ENCODE data around the gene C1orf226.
"Not testable (repeated sequence)": the region's sequence is repeated elsewhere in the genome, so short reads cannot be mapped to it uniquely, and the experiment has no call there.

Gene C1orf226, protein sequence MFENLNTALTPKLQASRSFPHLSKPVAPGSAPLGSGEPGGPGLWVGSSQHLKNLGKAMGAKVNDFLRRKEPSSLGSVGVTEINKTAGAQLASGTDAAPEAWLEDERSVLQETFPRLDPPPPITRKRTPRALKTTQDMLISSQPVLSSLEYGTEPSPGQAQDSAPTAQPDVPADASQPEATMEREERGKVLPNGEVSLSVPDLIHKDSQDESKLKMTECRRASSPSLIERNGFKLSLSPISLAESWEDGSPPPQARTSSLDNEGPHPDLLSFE

DNA sequence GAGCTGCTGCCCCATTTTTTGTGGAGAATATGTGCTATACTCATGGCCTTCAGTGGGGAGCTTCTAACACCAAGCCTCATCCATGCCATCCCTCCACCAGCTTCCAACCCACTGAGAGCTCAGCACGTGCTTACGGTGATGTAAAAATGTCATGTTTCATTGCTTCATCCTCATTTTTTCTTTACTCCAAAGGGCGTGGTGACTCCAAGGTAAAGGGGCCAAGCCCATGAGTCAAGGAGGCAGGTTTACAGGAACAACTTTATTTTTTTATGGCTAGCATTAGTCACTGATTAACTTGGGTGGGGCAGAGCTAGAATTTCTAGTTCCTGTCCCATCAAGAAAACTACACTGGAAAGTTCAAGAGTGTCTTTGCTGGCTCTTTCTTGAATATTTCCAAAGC lies at the start of gene C1orf226:
C1orf226 (plus strand) TSS at position 346 of the 400 bp plus-strand sequence. CDS start 174 bp downstream, outside the sequence.
- DNase-seq (ENCODE audit: low spot score) = no peak

DNA sequence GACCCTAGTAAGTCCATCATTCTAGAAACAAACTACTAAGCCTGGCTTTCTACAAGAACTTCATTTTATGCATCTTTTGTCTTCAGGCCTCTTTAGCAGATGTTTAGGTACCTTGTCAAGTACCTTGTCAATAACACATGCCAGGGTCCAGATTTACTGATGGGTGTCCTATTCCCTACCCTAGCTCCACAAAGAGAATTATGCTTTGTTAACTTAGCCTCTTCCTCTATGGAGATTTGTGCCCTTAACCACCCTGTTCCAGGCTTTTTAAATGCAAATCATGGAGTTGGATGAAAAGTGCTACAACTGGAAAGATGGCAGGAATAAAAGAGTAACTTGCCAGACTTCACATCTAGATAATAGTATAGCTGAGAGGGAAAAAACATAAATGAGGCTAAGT lies 47.5 kb upstream of the C1orf226 start:
- DNase-seq (ENCODE audit: low spot score) = no peak

DNA sequence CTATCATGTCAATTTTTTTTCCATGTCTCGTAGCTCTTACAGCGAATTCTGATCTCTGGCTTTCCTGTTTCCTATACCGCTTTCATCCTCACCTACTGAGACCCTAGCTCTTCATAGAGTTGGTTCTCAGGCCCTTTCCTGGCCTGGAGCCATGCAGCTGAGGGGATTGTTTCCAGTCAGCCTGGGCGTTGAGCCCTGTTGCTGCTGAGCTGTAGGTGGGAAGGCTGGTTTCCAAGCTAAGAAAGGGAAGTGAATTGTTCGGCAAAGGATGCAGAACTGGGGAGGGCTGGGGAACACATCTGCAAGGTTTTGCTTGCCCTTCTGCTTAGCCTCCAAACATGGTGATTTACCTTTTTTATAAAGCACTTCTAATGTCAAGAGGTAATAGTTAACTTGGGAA lies 46.4 kb upstream of the C1orf226 start:
- no peak for DNase-seq (ENCODE audit: low spot score)

DNA sequence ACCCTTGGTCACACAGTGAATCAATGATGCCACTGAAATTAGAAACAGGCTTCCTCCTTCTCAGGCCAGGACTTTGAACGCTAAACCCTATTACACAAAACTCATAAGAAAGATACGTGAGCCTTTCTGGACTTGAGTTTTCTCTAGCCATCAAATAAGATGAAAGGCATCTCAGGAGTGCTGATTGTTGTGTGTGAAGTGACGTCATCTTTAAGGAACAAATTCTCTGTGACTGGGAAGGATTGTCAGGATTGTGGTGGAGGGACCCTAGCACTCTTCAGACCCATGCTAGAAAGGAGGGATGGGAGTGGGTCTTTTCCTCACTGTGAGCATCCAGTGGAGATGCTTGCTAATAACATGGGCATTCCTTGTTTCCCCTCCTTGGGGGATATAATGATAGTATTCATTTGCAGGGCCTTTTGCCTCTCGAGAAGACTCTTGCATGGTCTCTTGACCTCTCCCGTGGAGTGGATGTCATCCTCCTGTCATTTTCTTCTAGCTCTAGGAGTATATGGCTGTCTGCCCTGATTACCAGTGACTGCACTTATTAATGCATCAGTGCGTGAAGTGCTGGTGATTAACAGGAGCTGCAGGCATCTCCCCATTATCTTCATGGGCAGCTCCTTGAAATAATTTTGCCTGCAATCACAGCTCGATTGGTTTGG lies 44.8 kb upstream of the C1orf226 start:
- DNase-seq (ENCODE audit: low spot score) = no peak

DNA sequence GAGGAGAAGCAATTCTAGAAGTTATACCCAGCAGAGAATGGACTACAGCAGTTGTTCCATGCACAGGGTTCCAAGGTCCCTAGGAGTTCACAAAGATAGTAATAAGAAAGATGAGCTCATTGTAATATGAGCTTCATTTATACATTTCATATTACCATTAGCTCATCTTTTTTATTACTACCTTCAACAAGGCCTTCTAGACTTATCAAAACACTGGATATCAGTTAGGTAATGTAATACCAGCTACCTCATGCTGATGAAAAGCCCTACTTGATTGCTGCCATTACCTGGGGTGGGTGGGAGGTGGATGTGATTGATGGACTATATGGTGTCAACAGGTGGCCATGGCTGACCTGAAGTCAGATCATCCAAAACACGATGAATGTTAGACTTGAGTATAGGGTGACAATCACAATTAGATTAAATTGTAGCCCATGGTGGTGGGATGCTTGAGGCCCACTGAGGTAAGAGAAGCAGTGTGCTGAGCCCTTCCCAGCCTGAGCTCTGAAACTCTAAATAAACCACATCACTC lies 39.0 kb upstream of the C1orf226 start:
- no peak for DNase-seq (ENCODE audit: low spot score)

DNA sequence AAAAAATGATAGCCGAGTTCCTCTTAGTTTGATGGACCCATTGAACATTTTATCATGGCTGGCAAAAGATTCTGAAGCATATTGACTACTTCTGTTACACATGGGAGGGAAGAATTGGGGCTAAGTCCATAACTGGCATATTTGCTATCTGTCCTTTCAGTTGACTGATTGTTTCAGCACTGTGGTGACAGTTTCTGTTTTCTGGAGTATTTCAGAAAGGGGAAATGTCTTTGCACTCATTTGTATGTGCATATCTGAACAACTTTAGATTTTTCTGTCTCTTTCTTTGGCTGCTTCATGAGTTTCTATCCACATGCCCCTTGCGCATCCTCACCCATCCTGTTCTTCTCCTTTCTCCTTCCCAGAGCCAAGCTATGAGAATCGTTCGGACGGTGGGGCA lies 38.1 kb upstream of the C1orf226 start:
- no peak for DNase-seq (ENCODE audit: low spot score)

DNA sequence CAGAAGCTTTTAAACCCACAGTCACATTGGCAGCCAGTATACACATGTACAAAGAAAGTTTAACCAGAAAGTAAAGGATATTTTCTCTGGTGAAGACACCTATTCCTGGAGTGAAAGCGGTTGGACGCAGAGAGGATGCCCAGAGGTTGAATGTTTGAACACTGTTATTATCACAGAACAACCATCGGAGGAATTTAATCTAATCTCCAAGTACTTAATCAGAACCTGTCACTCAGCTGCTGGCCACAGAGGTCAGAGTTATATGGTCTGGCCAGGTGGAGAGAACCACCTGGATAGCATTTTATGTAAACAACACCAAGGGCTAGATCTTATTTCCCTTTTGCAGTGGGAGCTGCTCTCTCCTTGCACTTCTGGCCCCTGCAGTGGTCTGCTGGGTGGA lies 34.2 kb upstream of the C1orf226 start:
- DNase-seq (ENCODE audit: low spot score) = no peak

DNA sequence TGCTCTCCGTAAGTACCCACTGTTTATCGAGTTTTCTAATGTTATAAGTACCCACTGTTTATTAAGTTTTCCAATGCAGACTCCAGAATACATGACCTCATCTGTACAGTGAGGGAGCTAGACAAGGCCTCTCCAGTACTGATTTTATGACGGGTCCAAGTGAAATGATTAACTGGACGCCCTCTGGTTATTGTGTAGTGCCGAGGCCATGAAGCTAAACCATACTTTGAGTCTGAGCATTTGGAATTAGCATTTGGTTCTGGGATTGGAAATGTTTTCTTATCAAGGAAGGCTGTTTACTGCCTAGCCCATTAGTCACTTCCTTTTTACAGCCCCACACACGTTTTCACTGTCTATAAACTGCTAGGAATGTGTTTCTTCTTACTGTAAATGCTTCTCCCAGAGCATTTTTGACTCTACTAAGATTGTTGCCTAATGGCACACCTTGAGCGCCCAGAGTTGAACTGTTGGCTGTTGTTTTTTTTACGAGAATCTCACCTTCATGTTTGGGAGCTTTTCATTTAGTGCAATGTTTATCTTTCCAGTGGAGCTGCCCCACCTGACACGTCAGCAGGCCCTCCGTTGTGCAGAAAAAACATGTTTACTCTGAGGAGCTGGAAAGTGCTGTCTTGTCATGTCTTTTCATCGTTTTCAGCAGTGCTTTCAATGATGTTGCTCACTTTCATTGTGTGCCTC lies 31.7 kb upstream of the C1orf226 start:
- DNase-seq (ENCODE audit: low spot score) = no peak

DNA sequence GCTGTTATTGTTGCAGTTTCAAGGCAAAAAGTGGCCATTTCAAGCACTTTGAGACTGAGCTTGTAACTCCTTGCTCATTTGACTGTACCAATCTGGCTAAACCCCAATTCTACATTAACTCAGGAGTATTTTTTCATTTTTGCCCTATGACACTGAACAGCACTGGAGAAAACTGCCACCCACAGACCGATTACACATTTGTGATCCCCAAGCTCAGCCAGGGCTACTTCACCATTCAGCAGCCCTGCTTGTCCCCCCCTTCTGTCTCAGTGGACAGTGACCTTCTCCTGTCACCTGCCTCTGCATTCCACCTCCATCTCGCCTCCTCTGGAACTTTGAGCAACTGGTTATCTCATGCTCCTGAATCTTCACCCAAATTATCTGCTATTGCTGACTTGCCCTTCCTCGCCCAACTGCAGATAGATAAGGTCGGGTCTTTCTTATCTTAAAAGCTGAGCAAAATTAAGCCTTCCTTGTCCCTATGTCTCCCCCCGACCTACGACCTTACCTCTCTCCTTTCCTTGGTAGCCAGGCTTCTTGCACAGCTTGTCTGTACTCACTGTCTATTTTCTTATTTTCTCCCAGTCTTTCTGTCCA lies 30.2 kb upstream of the C1orf226 start:
- DNase-seq (ENCODE audit: low spot score) = no peak

DNA sequence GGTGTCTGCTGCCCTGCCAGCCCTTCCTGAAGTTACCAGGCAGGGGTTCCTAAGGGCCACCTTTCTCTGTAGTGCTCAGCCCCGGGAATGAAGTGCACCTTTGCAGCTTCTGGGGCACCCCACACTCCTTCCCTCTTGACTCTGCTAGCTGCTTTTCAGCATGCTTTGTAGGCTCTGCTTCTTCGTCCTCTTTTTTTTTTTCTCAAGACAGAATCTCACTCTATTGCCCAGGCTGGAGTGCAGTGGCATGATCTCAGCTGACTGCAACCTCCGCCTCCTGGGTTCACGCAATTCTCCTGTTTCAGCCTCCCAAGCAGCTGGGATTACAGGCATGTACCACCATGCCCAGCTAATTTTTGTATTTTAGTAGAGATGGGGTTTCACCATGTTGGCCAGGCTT lies 29.7 kb upstream of the C1orf226 start:
- DNase-seq (ENCODE audit: low spot score) = not testable (repeated sequence)

DNA sequence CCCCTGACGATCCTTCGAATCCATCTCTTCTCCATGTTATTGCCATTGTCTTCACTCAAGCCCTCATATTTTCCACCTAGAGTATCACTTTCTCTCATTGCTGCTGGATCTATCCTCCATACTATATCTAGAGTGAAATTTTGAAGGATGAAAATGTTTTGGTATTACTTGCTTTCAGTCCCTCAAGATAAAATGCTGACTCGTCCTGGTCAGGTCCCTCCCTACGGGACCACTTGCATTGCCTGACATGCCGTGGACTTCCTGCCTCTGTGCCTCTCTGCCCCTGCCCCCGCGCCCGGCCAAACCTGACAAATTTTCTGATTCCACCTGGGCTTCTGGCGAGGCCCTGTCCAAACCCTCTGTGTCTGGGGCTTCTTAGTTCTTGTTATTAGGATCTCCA lies 28.4 kb upstream of the C1orf226 start:
- no peak for DNase-seq (ENCODE audit: low spot score)

DNA sequence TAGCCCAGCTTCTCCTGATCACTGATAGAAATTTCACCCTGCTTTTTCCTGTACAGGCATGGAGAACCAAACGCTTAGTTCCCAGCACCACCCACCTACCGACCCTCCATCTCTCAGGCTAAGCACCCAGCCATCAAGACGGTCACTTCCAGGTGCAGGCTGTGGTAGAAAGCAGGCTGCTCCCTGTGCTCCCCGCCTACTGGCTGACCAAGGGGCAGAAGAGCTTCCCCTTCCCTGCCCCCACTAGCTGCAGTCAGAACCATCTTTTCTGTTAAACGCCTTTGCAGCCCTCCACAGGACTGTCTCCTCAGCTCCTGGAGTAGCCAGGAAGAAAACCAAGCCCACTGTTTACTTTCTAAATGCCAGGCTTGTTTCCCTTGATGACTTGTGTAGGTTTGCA lies 27.8 kb upstream of the C1orf226 start:
- no peak for DNase-seq (ENCODE audit: low spot score)

DNA sequence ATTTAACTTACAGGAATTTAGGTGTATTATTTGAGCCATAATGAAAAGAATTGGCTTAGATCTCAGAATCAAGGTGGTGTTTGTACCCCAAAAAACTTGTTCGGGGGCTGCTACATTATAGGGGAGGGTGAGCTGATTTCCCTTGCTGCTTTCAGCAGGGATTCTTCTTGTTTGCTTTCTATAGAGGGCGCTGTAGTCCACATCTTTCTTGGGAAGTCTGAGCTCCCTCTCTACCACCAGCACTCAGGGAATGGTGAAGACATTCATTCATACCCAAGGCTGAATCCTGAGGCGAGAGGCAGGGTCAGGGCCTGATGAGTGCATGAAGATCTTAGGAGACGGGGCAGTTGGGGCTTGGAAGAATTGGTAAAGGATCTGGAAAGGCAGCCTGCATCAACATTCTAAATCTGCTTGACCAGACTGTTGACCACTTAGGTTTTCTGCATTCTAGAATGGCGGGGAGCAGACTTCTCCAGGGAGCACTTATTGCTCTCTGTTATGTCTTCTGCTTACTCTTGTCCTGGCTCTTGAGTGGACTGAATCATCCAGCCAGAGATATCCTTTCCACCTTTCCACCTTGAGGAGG lies 23.8 kb upstream of the C1orf226 start:
- peak; percentile 29 for DNase-seq (ENCODE audit: low spot score)

DNA sequence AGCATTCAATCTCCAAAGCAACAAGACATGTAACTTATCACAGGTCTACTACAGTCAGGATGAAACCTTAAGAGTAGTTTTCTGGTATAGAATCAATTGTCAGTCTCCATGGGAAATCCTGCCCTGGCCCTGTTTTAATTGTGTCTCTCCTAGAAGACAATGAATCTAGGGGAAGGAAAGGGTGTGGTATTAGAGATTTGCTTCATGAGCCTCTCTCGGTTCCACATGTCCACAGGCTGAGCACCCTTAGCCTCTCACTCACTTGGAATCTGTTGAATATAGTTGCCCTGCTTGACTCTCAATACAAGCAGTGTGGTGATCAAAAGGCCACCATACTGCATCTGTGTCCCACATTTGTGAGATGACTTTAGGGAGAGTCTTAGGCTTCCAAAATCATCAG lies 22.6 kb upstream of the C1orf226 start:
- no peak for DNase-seq (ENCODE audit: low spot score)

DNA sequence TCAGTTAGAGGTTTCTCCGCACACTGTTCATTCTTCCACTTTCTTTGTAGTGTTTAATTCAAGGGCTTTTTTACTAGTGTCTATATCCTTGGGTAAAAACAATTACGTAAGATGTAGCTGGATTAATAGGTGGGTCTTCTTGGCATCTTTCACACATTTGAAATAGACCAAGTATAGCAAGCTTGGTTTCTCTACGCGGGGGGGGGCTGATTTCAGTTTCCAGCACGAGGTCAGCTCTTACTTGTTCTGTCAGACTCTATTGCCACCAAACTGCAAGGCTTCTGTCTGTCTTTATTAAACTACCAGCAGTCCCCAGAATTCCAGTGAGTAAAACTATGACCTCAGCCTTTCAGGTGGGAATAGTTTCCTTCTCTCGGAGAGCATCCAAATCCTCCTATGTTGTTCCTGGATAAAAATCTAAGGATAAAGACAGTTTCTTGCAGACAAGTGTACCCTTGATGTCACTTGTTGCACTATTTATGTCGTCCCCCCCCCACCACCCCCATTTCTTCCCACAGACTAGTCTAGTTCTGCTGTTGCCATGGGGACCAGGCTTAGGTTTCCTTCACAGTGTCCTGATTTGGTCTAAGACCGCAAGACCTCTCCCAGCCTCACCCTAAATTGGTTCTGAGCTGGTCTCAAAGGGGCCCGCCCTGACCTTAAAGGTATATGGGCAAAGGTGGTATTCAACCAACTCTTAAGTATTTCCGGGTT lies 21.8 kb upstream of the C1orf226 start:
- no peak for DNase-seq (ENCODE audit: low spot score)

DNA sequence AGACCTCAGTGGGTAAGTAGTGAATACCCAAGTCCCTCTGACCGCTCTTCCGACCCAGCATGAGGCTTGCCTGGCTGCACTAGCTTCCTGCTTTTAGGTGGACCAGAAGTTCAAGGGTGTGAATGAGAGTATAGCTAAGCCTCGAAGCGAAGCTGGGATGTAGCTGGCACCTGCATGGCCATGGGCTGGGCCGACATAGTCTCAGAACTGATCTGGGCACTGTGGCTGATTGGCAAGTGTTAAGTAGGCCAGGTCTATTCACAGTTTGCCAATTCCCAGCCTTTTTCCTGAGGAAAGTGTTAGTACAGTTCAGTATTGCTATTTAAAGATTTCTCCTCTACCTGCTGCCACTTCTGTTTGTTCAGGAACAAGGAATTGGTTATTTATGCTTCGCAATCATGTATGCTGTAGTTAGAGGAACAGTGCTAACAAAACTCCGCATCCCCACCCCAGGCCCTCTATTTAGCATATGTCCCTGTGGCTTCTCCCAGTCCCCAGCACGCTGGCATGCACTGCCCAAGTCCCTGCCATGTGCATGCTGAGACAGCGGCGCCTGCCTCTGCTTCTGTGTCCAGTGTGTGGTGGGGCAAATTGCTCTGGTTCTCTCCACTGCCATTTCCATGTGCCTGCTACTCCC lies 21.2 kb upstream of the C1orf226 start:
- DNase-seq (ENCODE audit: low spot score) = no peak

DNA sequence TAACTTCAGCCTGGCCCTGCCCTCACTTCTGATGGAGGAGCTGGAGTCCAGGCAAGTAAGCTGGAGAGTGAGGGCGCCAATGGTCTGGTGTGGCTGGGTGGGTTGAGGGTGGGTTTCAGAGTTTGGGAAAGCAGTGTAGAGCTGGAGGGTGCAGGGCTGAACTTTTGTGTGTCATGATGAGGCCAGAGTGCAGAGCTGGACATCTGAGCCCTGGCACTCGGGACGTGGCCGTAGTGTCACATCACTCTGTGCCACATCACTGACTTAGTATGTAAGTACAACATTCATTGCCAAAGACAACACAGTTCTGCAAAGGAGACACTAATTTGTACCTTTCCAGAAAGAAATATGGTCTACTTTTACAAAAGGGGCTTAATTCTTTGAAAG lies 20.7 kb upstream of the C1orf226 start:
- no peak for DNase-seq (ENCODE audit: low spot score)

DNA sequence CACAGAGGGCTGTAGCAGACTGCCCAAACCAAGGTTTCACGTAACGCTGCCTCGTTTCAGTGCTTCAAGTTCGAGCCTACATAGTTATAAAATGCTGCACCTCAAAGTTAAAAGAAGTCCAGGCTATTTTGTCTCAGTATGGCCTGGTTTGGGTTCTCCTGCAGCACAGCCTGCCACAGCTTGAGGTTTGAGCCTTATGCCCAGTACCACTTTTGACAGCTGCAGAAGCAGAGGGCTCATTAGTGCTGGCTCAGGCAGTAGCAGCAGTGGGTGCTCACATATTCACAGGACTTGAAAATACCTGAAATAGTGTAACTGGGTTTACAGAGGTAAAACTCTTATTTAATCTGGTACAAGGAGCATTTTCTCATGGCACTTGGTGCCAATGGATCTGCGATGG lies 20.2 kb upstream of the C1orf226 start:
- DNase-seq (ENCODE audit: low spot score) = no peak

DNA sequence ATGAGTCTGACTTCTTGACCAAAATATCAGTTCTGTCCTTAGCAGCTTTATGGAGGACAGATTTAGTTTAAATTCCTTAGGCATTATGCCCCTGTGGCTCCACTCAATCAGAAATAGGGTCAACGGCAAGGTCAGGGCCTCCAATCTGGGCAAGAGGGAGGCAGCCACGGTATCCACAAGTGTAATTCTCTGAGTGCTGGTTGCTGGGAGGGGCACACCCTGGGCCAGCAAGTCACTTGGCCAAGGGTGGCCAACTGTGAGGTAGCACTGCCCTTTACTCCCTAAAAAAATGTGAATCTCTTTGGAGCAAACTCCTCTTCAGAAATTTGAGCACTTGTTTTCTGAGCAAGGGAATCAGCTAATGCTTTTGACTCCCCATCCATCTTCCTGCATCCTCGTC lies 17.7 kb upstream of the C1orf226 start:
- no peak for DNase-seq (ENCODE audit: low spot score)

DNA sequence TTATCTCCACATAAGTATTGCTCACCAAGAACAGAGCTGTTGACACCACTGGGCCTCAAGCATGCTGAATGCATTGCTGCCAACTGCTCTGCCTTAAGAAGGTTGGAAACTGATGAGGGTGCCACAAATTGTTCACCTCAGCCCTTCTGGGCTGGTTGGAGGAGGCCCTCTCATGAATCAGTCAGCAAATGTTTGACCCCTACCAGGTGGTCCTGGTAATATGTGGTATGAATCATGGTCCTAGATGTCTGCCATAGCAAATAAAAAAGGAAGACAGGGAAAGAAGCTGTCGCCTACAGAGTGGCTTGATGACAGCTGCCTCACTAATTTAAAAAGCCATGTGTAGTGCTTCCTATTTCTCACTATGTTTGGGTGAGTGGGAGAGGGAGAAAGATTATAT lies 17.0 kb upstream of the C1orf226 start:
- no peak for DNase-seq (ENCODE audit: low spot score)
